WTC11 (cell line): ENCODE results near the gene ECE1. TPM values are rescaled to one million over a fixed set of nuclear protein-coding genes. Genes with fewer than 3 reads are reported as not detected.

Experiments
- ATAC-seq: fragments of 200-7000 bp; cut with Tn5 transposase; 2 replicates; pipeline ENCODE4 v1.10.0; 2021; ENCODE audit warnings: mild to moderate bottlenecking, moderate library complexity
- CTCF ChIA-PET: fragments of 300-600 bp; sonication (Branson Sonifier 250); formaldehyde crosslinking; loops from one replicate; lab custom pipeline; 2021; ENCODE audit warnings: antibody characterized with exemption; lab: Charles Lee
- POLR2A ChIA-PET: fragments of 350-600 bp; sonication (Branson Sonifier 250); formaldehyde crosslinking; loops from one replicate; lab custom pipeline; 2021; ENCODE audit warnings: antibody characterized with exemption; lab: Charles Lee
- DNase-seq: peaks from one replicate; pipeline ENCODE4 v3.0.0; 2021; ENCODE audit warnings: low spot score
- H3K27ac Mint-ChIP-seq: 2 replicates; pipeline ENCODE4 v1.8.0; 2021; ENCODE audit warnings: mixed read lengths
- H3K27me3 Mint-ChIP-seq: 2 replicates; pipeline ENCODE4 v1.8.0; 2021; ENCODE audit warnings: low read depth, mild to moderate bottlenecking, moderate library complexity, mixed read lengths
- H3K36me3 Mint-ChIP-seq: 2 replicates; pipeline ENCODE4 v1.8.0; 2021; ENCODE audit warnings: mixed read lengths
- H3K4me1 Mint-ChIP-seq: 2 replicates; pipeline ENCODE4 v1.8.0; 2022; ENCODE audit warnings: mixed read lengths
- H3K4me3 Mint-ChIP-seq: 2 replicates; pipeline ENCODE4 v1.8.0; 2021; ENCODE audit warnings: mild to moderate bottlenecking, moderate library complexity, mixed read lengths
- H3K9me3 Mint-ChIP-seq: 2 replicates; pipeline ENCODE4 v1.8.0; 2021; ENCODE audit warnings: mixed read lengths
- E2F1 ChIP-seq: sonication (generic); formaldehyde crosslinking; IDR thresholded peaks from 2 replicates; pipeline ENCODE4 v1.8.0; 2022; ENCODE audit warnings: mild to moderate bottlenecking, missing genetic modification reagents
- E2F5 ChIP-seq: sonication (generic); formaldehyde crosslinking; IDR thresholded peaks from 2 replicates; pipeline ENCODE4 v1.8.1; 2022; ENCODE audit warnings: mild to moderate bottlenecking, moderate library complexity, missing genetic modification reagents
- ERG ChIP-seq: fragments of 250-450 bp; sonication (Bioruptor Pico); IDR thresholded peaks from 2 replicates; pipeline ENCODE4 v1.8.0; 2021; ENCODE audit warnings: mild to moderate bottlenecking
- ETV6 ChIP-seq: sonication (generic); formaldehyde crosslinking; IDR thresholded peaks from 2 replicates; pipeline ENCODE4 v1.8.1; 2022; ENCODE audit warnings: mild to moderate bottlenecking, missing genetic modification reagents
- GTF2I ChIP-seq: fragments of 250-450 bp; sonication (Bioruptor Pico); conservative IDR thresholded peaks from 2 replicates; pipeline ENCODE4 v1.4.0; 2021; ENCODE audit warnings: mild to moderate bottlenecking
- HMGA2 ChIP-seq: fragments of 250-450 bp; sonication (Bioruptor Pico); IDR thresholded peaks from 2 replicates; pipeline ENCODE4 v1.4.0; 2021; ENCODE audit warnings: mild to moderate bottlenecking, moderate library complexity
- IRF1 ChIP-seq: sonication (generic); formaldehyde crosslinking; IDR thresholded peaks from 2 replicates; pipeline ENCODE4 v1.8.0; 2023; ENCODE audit warnings: missing genetic modification reagents
- IRF2 ChIP-seq: sonication (generic); formaldehyde crosslinking; IDR thresholded peaks from 2 replicates; pipeline ENCODE4 v1.8.0; 2022; ENCODE audit warnings: low read depth, missing genetic modification reagents, borderline replicate concordance
- JUN ChIP-seq: sonication (generic); formaldehyde crosslinking; IDR thresholded peaks from 2 replicates; pipeline ENCODE4 v1.8.0; 2023; ENCODE audit warnings: mild to moderate bottlenecking, missing genetic modification reagents
- PRRX2 ChIP-seq: fragments of 250-450 bp; sonication (Bioruptor Pico); IDR thresholded peaks from 2 replicates; pipeline ENCODE4 v1.8.0; 2021; ENCODE audit warnings: mild to moderate bottlenecking
- SP1 ChIP-seq: sonication (generic); formaldehyde crosslinking; conservative IDR thresholded peaks from 2 replicates; pipeline ENCODE4 v1.8.1; 2022; ENCODE audit warnings: missing genetic modification reagents
- STAT6 ChIP-seq: sonication (generic); formaldehyde crosslinking; conservative IDR thresholded peaks from 2 replicates; pipeline ENCODE4 v1.8.1; 2023; ENCODE audit warnings: mild to moderate bottlenecking, low read depth, missing genetic modification reagents, moderate library complexity
- ZNF232 ChIP-seq: sonication (generic); formaldehyde crosslinking; IDR thresholded peaks from 2 replicates; pipeline ENCODE4 v1.8.0; 2022; ENCODE audit warnings: mild to moderate bottlenecking, missing genetic modification reagents
- ZNF263 ChIP-seq: sonication (generic); formaldehyde crosslinking; IDR thresholded peaks from 2 replicates; pipeline ENCODE4 v1.8.1; 2022; ENCODE audit warnings: low read depth, mild to moderate bottlenecking, moderate library complexity, missing genetic modification reagents
- ZNF317 ChIP-seq: sonication (generic); formaldehyde crosslinking; IDR thresholded peaks from 2 replicates; pipeline ENCODE4 v1.8.1; 2023; ENCODE audit warnings: low read depth, mild to moderate bottlenecking, moderate library complexity, missing genetic modification reagents, borderline replicate concordance
- ZNF416 ChIP-seq: fragments of 250-450 bp; sonication (Bioruptor Pico); IDR thresholded peaks from 2 replicates; pipeline ENCODE4 v1.9.0; 2021; ENCODE audit warnings: mild to moderate bottlenecking, inconsistent platforms
- ZNF423 ChIP-seq: fragments of 250-450 bp; sonication (Bioruptor Pico); IDR thresholded peaks from 2 replicates; pipeline ENCODE4 v2.1.2; 2022; ENCODE audit warnings: mild to moderate bottlenecking, moderate library complexity
- ZNF425 ChIP-seq: fragments of 250-450 bp; sonication (Bioruptor Pico); conservative IDR thresholded peaks from 2 replicates; pipeline ENCODE4 v1.9.0; 2021; ENCODE audit warnings: mild to moderate bottlenecking
- total RNA-seq: library from RNA; stranded (reverse); gene quantifications from 3 replicates; pipeline ENCODE4 v1.2.3, GENCODE V29; 2021

ECE1 gene
- total RNA-seq, 1 experiment from 2014 or later: 45.0 TPM

- TF ChIP-seq PRRX2 (CRISPR knock-in tag) (no peak), E2F5 (CRISPR knock-in tag) (no peak), ZNF425 (CRISPR knock-in tag) (no peak), IRF2 (CRISPR knock-in tag) (no peak), GTF2I (CRISPR knock-in tag) (no peak), ZNF416 (CRISPR knock-in tag) (no peak)
Observed at GRCh38 chr1:21244154-21244553, 46.1 kb downstream of the ECE1 start (continued).

- H3K4me1 Mint-ChIP-seq: peaks cover 7% of the 10 kb centered on the region
- H3K27me3 Mint-ChIP-seq: no peaks in the 10 kb centered on the region
- ATAC-seq (no peak), DNase-seq (no peak)
- H3K9me3 Mint-ChIP-seq: peaks cover 4% of the 10 kb centered on the region
- CTCF ChIA-PET: interaction anchor here (1.1 to 7.2 kb wide), 4 partner anchors 9 to 125 kb away, joined by 3 to 69 read pairs (median 10); no protein-coding TSS in a partner anchor
- TF ChIP-seq ERG: no peak
- no peak overlapping the region for H3K4me3 Mint-ChIP-seq
- peaks cover 11% of the 10 kb centered on the region for H3K36me3 Mint-ChIP-seq
- POLR2A ChIA-PET: no interaction called here
- H3K27ac Mint-ChIP-seq: no peak overlapping the region
Observed at GRCh38 chr1:21242846-21243245, 47.4 kb downstream of the ECE1 start.

- ChIA-PET POLR2A (interaction anchor here (0.6 kb wide), 1 partner anchor 60 kb away, joined by 3 read pairs; no protein-coding TSS in a partner anchor), CTCF (interaction anchor here (1.5 to 7.2 kb wide), 4 partner anchors 10 to 126 kb away, joined by 3 to 69 read pairs (median 8); no protein-coding TSS in a partner anchor)
- no peak for DNase-seq
- ATAC-seq: no peak
- Mint-ChIP-seq H3K27ac (peak overlapping the region; percentile 58), H3K4me3 (no peak overlapping the region), H3K4me1 (peaks cover 7% of the 10 kb centered on the region), H3K9me3 (peaks cover 4% of the 10 kb centered on the region), H3K27me3 (no peaks in the 10 kb centered on the region), H3K36me3 (peaks cover 13% of the 10 kb centered on the region)
- TF ChIP-seq ZNF423 (CRISPR knock-in tag): peak; percentile 88
- no peak for TF ChIP-seq E2F1 (CRISPR knock-in tag)
- no peak for TF ChIP-seq ZNF232 (CRISPR knock-in tag)
Observed at GRCh38 chr1:21241771-21242581, 48.3 kb downstream of the ECE1 start.

- H3K9me3 Mint-ChIP-seq: peaks cover 4% of the 10 kb centered on the region
- POLR2A ChIA-PET: no interaction called here
- H3K4me1 Mint-ChIP-seq: peaks cover 7% of the 10 kb centered on the region
- no peaks in the 10 kb centered on the region for H3K27me3 Mint-ChIP-seq
- H3K4me3 Mint-ChIP-seq: no peak overlapping the region
- ATAC-seq: no peak
- CTCF ChIA-PET: interaction anchor here (0.8 to 3.1 kb wide), 6 partner anchors 8 to 130 kb away, joined by 3 to 12 read pairs (median 4); no protein-coding TSS in a partner anchor
- H3K36me3 Mint-ChIP-seq: peaks cover 17% of the 10 kb centered on the region
- DNase-seq: no peak
- H3K27ac Mint-ChIP-seq: no peak overlapping the region
- no peak for TF ChIP-seq ZNF263 (CRISPR knock-in tag)
- no peak for TF ChIP-seq STAT6
- TF ChIP-seq SP1: no peak
- no peak for TF ChIP-seq GTF2I (CRISPR knock-in tag)
- no peak for TF ChIP-seq IRF1
- no peak for TF ChIP-seq ZNF317
- TF ChIP-seq ERG: no peak
- no peak for TF ChIP-seq JUN
- TF ChIP-seq HMGA2 (CRISPR knock-in tag): no peak
- TF ChIP-seq ETV6 (CRISPR knock-in tag): no peak
Observed at GRCh38 chr1:21240706-21241105, 49.6 kb downstream of the ECE1 start.
